HG02981 (cell line): ENCODE measurements around the gene TMEM61.
A peak's percentile ranks its signal among the peaks of the same experiment; 100 is the strongest.
"Not testable (repeated sequence)": the region's sequence is repeated elsewhere in the genome, so short reads cannot be mapped to it uniquely, and the experiment has no call there.

Source experiments
- ATAC-seq: cut with Tn5 transposase; IDR thresholded peaks from one replicate; pipeline ENCODE4 v1.9.1; 2021; ENCODE audit warnings: mild to moderate bottlenecking, moderate library complexity; ENCODE audit not compliant: unreplicated experiment

Gene TMEM61

DNA sequence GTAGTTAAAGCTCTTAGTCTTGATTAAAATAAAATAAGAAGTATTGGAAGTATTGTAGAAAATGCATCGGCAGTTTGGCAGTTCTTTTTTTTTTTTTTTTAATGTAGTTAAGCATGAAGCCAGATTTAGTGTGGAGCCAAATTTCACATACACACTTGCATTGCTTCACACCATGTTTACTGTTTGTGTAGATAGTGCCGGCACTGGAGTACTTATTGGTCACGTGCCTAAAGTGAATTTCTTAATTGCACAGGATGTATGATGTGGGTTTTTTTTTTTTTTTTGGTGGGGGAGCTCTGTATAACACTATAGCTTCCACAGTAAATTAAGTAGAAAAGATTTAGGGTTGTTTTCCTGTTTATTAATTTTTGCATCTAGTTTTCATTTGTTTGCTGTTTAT, 21.2 kb upstream of the TMEM61 start:
- ATAC-seq, result no peak

DNA sequence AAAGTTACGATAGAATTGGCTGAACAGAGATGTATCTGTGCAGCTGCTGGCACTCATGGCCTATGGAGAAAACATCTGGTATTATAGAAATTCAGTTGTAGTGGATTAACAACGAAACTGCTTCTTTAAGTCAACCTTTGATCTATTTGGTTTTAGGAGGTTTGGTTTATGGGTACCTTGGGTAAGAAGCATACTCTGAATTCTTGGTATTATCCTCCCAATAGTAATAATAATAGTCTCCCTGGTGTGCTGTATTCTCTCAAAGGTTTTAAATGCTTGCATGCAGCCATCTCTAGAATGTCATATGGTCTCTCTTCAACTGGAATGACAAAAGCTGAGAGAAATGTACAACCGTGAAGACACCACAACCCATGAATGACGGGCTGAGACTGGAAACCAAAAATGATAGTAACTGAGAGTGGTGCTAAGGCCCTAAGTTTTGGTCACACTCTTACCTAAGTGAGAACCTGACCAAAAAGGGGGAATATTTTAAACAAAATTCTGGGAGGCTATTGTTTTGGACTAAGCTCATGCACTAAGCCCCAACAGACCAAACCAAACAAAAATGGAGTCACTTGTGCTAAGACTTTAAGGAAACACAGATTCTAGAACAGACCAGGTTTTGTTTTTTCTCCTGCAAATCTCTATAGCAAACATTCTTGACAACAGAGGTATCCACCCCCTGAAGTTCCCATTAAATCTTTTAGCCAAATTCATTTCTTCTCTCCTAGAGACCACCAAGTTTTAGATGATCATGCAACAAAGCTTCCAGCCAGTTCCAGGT, 17.6 kb upstream of the TMEM61 start:
- no peak for ATAC-seq

- not testable (repeated sequence) for ATAC-seq
Measured at GRCh38 chr1:54963829-54964228, 16.6 kb upstream of the TMEM61 start.

DNA sequence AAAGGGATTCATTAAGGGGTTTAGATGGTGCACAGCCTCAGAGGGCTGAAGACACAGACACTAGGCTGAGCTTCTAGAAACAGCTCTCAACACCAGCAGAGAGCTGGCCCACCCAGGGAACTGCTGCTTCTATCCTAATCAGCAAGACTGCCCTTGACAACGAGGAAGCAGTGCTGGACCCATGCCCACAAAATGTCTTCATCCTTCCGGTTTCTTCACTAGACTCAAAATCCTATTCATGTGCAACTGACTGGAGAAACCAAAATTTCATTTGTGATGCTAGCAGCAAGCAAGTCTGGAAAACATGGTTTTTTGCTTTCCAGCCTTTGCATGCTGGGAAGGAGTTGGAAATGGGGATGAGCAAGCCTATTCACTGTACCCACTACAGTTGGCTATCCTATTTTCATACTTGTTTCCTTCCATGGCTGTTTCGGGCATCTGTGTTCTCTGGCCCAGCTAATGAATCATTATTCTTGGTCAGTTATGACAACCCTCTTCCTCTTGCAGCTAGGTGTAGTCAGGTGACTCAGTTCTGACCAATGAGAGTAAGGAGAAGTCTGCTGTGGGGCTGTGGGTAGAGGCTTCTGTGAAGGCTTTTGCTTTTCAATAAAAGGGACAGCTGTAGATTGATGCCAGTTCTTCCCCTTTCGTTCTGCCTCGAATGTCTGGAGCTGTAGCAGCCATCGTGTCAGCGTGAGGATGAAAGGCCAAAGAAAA, 14.6 kb upstream of the TMEM61 start:
- peak; percentile 99 for ATAC-seq

GRCh38 chr1:54967372-54967771, 13.1 kb upstream of the TMEM61 start:
- ATAC-seq, result no peak

GRCh38 chr1:54968551-54968950, 11.9 kb upstream of the TMEM61 start:
- no peak for ATAC-seq

- no peak for ATAC-seq
Measured at GRCh38 chr1:54969879-54970278, 10.5 kb upstream of the TMEM61 start.

DNA sequence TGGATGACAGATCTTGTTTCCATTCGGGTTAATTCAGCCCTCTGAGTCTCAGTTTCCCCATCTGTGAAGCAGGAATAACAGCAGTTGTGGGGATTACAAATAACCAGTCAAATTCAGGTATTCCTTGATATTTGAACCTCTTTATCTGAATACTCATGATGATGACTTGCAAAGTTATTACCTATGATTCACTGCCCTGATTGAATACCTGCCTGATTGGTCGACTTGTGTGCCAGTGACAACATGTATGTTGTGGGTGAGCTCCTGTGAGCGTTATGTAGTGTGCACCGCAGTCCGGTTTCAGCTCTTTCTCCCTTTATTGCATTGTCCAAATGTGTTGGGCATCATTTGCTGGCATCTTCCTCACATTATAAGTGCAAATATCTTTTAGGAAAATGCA, 9.5 kb upstream of the TMEM61 start:
- no peak for ATAC-seq

GRCh38 chr1:54971317-54971791, 9.1 kb upstream of the TMEM61 start:
- peak; percentile 90 for ATAC-seq

- no peak for ATAC-seq
Measured at GRCh38 chr1:54972436-54972835, 8.0 kb upstream of the TMEM61 start.

DNA sequence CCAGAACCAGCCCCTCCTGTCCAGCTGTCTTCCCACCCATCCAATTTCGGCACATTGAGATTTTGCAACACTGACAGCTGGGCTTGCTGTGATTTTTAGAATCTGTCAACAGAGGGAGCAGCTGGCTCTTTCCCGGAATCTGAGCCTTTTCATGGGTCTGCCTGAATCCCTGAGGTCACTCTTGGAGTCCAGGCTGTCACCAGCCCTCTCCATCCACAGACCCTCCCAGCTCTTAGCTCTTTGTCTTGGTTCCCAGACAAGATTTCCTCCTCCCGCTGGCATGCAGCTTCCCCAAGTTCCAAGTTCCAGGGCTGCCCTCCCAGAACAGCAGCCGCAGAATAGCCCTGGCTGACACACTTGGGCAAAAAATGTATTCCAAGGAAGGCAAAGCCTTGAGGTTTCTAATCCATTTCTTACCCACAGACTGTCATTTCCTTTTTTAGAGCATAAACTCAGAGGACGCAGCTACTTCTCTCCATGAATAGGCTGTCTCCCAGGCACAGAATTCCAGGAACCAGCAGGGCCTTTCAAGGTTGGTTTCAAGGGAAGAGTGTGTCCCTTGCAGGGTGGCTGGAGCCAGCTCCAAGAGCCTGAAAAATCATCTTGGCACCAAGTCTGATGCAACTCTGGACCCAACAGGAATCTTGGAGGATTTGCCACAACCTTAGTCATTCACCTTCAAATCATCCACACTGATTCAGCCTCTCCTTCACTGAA, 7.1 kb upstream of the TMEM61 start:
- no peak for ATAC-seq

GRCh38 chr1:54975356-54976108, 4.9 kb upstream of the TMEM61 start:
- no peak for ATAC-seq

DNA sequence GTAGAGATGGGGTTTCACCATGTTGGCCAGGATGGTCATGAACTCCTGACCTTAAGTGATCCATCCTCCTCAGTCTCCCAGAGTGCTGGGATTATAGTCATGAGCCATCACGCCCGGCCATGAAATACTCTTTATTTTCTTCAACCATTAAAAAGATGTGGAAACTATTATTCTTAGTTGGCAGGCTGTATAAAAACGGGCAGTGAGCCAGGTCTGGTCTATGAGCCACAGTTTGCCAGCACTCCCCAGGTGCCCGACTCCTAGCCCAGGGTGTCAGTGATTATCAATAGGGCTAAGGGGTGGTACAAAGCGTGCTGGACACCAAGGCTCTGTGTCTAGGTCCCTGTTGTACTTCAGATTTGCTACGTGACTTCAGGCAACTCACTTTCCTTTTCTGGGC, 3.7 kb upstream of the TMEM61 start:
- no peak for ATAC-seq

DNA sequence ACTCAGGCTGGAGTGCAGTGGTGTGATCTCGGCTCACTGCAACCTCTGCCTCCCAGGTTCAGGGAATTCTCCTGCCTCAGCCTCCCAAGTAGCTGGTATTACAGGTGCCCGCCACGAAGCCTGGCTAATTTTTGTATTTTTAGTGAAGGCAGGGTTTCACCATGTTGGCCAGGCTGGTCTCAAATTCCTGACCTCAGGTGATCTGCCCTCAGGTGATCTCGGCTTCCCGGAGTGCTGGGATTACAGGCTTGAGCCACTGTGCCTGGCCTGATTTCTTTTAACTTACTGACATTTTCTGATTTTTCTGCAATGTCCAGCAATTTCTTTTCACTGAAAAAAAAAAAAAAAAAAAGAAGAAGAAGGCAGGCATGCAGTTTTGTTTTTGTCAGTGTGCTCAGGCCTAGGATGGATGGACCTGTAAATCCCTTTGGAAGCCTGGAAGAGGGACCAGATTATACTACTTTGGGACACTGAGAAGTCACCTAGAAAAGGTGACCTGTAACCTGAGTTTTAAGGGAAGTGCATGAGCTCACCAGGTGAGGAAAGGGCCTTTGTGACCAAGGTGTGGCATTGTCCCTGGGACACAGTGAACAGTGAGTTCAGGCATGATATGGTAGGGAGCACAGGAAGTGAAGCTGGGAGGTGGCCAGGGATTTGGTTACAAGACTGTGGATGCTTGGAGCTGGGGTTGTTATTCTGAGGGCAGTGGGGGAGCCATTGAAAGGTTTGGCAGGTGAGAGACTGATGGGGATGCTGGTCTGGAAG, 2.7 kb upstream of the TMEM61 start:
- ATAC-seq, result no peak

GRCh38 chr1:54978528-54979326, 1.7 kb upstream of the TMEM61 start:
- no peak for ATAC-seq

DNA sequence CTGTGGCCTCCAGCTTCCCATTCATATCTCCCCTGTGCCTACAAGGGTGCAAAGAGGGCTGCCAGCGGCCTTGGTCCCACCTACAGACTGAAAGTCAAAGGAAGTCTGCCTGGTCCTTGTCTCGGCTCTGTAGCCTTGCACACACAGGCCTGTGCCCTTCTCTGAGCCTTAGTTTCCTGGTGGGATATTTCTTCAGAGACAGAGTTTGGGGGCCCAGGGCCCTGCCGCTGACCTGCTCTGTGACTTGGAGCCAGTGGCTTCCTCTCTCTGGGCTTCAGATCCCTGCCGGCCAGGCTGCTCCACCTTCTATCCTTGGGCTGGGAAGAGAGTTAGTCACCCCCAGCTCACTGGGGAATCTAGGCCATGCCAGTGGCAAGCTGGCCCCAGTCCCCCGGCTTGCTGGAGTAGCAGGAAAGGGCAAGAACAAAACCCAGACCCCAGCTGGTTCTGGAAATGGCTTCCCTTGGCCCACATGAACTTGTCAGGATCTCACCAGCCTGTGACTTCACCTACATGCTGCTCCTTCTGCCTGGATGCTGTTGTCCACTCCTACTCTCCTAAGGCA, 1.0 kb upstream of the TMEM61 start:
- ATAC-seq, result no peak

GRCh38 chr1:54980046-54980527, 341 bp upstream of the TMEM61 start:
- ATAC-seq, result no peak

DNA sequence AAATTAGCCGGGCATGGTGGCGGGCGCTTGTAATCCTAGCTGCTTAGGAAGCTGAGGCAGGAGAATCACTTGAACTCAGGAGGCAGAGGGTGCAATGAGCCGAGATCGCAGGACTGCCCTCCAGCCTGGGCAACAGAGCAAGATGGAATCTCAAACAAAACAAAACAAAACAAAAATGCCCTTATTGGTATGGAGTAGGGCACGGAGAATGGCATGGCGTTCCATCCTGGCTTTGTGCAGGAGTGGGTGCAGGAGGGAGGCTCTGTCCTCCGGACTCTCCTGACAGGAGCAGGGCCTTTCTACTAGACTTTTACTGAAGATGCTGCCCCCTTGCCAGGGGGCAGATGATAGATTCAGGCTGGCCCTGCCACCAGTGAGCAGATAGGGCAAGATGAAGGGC, 1.0 kb downstream of the TMEM61 start:
- no peak for ATAC-seq

DNA sequence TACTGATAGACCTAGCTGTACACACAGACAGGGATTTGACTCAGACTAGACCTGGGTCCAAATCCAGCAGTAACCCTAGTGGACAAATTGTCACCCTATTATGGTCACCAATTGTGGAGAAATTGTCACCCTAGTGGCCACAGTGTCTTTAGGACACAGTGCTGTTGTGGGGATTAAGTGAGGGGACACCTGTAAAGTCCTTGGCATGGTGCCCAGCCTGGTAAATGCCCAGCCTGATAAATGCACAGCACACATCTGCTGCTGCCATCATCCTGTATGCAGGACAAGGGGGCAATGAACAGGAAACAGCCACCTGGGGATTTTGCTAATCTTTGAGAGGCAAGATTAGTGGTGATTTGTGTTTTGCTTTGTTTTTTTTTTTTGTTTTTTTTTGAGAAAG, 2.3 kb downstream of the TMEM61 start:
- ATAC-seq, result no peak
